Endothelial cell of umbilical vein (primary cell): Measurements from ENCODE around the gene PUM2. TPM values are rescaled to one million over a fixed set of nuclear protein-coding genes. Genes with fewer than 3 reads are reported as not detected.

ENCODE experiments used
- BruUV-seq: library from RNA; stranded (reverse); fragments of 400-500 nt; replicated peaks from 2 replicates; lab custom pipeline; 2021; lab: Mats Ljungman, UMichigan
- CTCF ChIA-PET: fragments of 300-600, 350-600 bp; sonication (Branson Sonifier 250); formaldehyde crosslinking; loops from one replicate; lab custom pipeline; 2021; ENCODE audit warnings: antibody characterized with exemption, inconsistent platforms; lab: Charles Lee
- POLR2A ChIA-PET: fragments of 300-600, 350-600 bp; sonication (Branson Sonifier 250); formaldehyde crosslinking; loops from one replicate; lab custom pipeline; 2021; ENCODE audit warnings: antibody characterized with exemption, inconsistent platforms; lab: Charles Lee
- DNase-seq: peaks from one replicate; pipeline ENCODE4 v3.0.0-alpha.2; 2011; ENCODE audit warnings: low read depth, low spot score
- FAIRE-seq: peaks from 2 replicates; lab custom pipeline; 2011; peaks lifted over from hg19 to GRCh38; lab: Jason Lieb, UNC
- H2AFZ ChIP-seq: 2 replicates; pipeline ENCODE4 v1.6.0; 2012; ENCODE audit warnings: low read depth, low read length, control low read depth, inconsistent platforms
- H3K27ac ChIP-seq: 2 replicates; pipeline ENCODE4 v1.5.1; 2011; ENCODE audit warnings: low read depth, mild to moderate bottlenecking, control low read depth, low read length, moderate library complexity; ENCODE audit not compliant: insufficient read depth
- H3K27me3 ChIP-seq, 2 experiments: 2 replicates each; pipeline versions ENCODE4 v1.6.0 to v1.6.1; 2011; ENCODE audit warnings: low read length in 2 of 2, mixed read lengths in 1 of 2; ENCODE audit not compliant: control insufficient read depth in 2 of 2, insufficient read depth in 2 of 2
- H3K36me3 ChIP-seq, 2 experiments: 2 replicates in 1 of 2; 3 replicates in 1 of 2; pipeline ENCODE4 v1.5.1; 2011; ENCODE audit warnings: low read length in 2 of 2, mild to moderate bottlenecking in 1 of 2, moderate library complexity in 1 of 2; ENCODE audit not compliant: control insufficient read depth in 2 of 2, insufficient read depth in 2 of 2; ENCODE audit errors: extremely low read depth in 1 of 2
- H3K4me1 ChIP-seq: 3 replicates; pipeline ENCODE4 v1.5.1; 2011; ENCODE audit warnings: mild to moderate bottlenecking, low read length; ENCODE audit not compliant: control insufficient read depth, insufficient read depth; ENCODE audit errors: extremely low read depth
- H3K4me2 ChIP-seq: 2 replicates; pipeline ENCODE4 v1.6.1; 2011; ENCODE audit warnings: low read length, control low read depth, mixed read lengths; ENCODE audit not compliant: insufficient read depth
- H3K4me3 ChIP-seq, 3 experiments: fragments of 200-600 bp in 1 of 3; sonication (generic), shearing (Covaris generic) in 1 of 3; replicated peaks in 1 of 3; 2 replicates each; pipeline ENCODE4 v1.5.1; 2011 to 2016; ENCODE audit warnings: control low read depth in 3 of 3, low read length in 3 of 3, mild to moderate bottlenecking in 2 of 3, inconsistent platforms in 1 of 3, low read depth in 1 of 3, moderate library complexity in 1 of 3; ENCODE audit not compliant: insufficient read depth in 1 of 3
- H3K79me2 ChIP-seq: 2 replicates; pipeline ENCODE4 v1.6.0; 2012; ENCODE audit warnings: low read length, inconsistent platforms; ENCODE audit not compliant: control insufficient read depth, insufficient read depth
- H3K9ac ChIP-seq: replicated peaks from 2 replicates; pipeline ENCODE3; 2011; ENCODE audit warnings: low read length, control low read depth; ENCODE audit not compliant: insufficient read depth; ENCODE audit errors: extremely low read depth
- H3K9me1 ChIP-seq: replicated peaks from 3 replicates; pipeline ENCODE4 v1.6.0; 2011; ENCODE audit warnings: mild to moderate bottlenecking, low read length; ENCODE audit not compliant: control insufficient read depth, insufficient read depth; ENCODE audit errors: extremely low read depth
- H3K9me3 ChIP-seq: replicated peaks from 2 replicates; pipeline ENCODE4 v1.5.1; 2012; ENCODE audit warnings: low read length, inconsistent platforms; ENCODE audit not compliant: control insufficient read depth, insufficient read depth
- H4K20me1 ChIP-seq: replicated peaks from 2 replicates; pipeline ENCODE3; 2011; ENCODE audit warnings: mild to moderate bottlenecking, low read length; ENCODE audit not compliant: control insufficient read depth, insufficient read depth; ENCODE audit errors: extremely low read depth
- CTCF ChIP-seq, 2 donors: IDR thresholded peaks; 1 replicate in 1 of 2; 2 replicates in 1 of 2; pipeline ENCODE4 v1.5.1; 2011; ENCODE audit warnings: low read length in 2 of 2, mild to moderate bottlenecking in 2 of 2, moderate library complexity in 2 of 2, control low read depth in 1 of 2, inconsistent platforms in 1 of 2, low read depth in 1 of 2; ENCODE audit not compliant: insufficient read depth in 1 of 2; ENCODE audit errors: extremely low read depth in 1 of 2
- EZH2 ChIP-seq: IDR thresholded peaks from 2 replicates; pipeline ENCODE4 v1.6.1; 2012; ENCODE audit warnings: borderline replicate concordance, low read depth, mild to moderate bottlenecking, moderate library complexity, low read length, inconsistent platforms; ENCODE audit not compliant: severe bottlenecking
- FOS ChIP-seq: IDR thresholded peaks from 2 replicates; pipeline ENCODE4 v1.6.1; 2011; ENCODE audit warnings: mild to moderate bottlenecking, low read length, moderate library complexity, borderline replicate concordance; ENCODE audit not compliant: insufficient read depth
- JUN ChIP-seq: IDR thresholded peaks from 2 replicates; pipeline ENCODE4 v1.6.1; 2011; ENCODE audit warnings: borderline replicate concordance, low read depth; ENCODE audit not compliant: insufficient read length, insufficient read depth
- MAX ChIP-seq: IDR thresholded peaks from 2 replicates; pipeline ENCODE4 v1.6.1; 2011; ENCODE audit not compliant: insufficient read depth, insufficient read length
- dilution Hi-C: fragments of 300-500 bp; cut with MboI; formaldehyde crosslinking; loops from one replicate; pipeline ENCODE4 v1.15.0; 2019; ENCODE audit warnings: low sequenced_read_pairs; ENCODE audit not compliant: extremely low pct_ligation_motif_present
- intact Hi-C: fragments of 100-400 bp; cut with micrococcal nuclease; formaldehyde crosslinking; loops from one replicate; pipeline ENCODE4 v1.10.0; 2022
- polyA plus RNA-seq, 4 experiments: library from polyadenylated mRNA; depleted of rRNA in 3 of 4; stranded (reverse) in 3 of 4; unstranded in 1 of 4; fragments of >200 nt; gene quantifications; 2 replicates each; pipeline versions ENCODE4 v1.2.1 to v1.2.3, GENCODE V29; 2011 to 2012; ENCODE audit warnings: missing spikeins in 1 of 4
- total RNA-seq: library from RNA; stranded (reverse); gene quantifications from 2 replicates; pipeline ENCODE4 v1.2.3, GENCODE V29; 2021

Gene PUM2
- total and polyA plus RNA-seq, 2 donors (not counting 3 experiments of a cell fraction or from before 2014, with no cell fraction given), result 32.9 to 83.7 TPM

- Histone ChIP-seq H3K79me2 (no peaks in the 10 kb centered on the region), H3K4me3 (peak overlapping the region; percentile 35 to 45 (median 44)), H3K4me2 (peak overlapping the region; percentile 73), H3K27me3 (peaks cover 6 to 15% of the 10 kb centered on the region in 2 experiments), H2AFZ (peak overlapping the region; percentile 33), H3K36me3 (no peaks in the 10 kb centered on the region), H4K20me1 (no peaks in the 10 kb centered on the region), H3K4me1 (peaks cover 6% of the 10 kb centered on the region), H3K9ac (peak overlapping the region; percentile 8), H3K9me1 (no peaks in the 10 kb centered on the region), H3K9me3 (no peaks in the 10 kb centered on the region), H3K27ac (no peak overlapping the region)
- CTCF ChIA-PET, result interaction anchor here (0.7 to 4.9 kb wide), 14 partner anchors 10 to 268 kb away, joined by 3 to 76 read pairs (median 8); partner anchors contain the start of gene LAPTM4A
- TF ChIP-seq MAX, result no peak
- no peak for DNase-seq
- dilution Hi-C loops, result no loop called here
- POLR2A ChIA-PET, result no interaction called here
- FAIRE-seq, result no peak
- intact Hi-C loops, result loop anchor here (1.0 kb wide), 2 partner anchors 89 to 118 kb away; no protein-coding TSS in a partner anchor
- no TSS peak for BruUV-seq
Measured at GRCh38 chr2:20224164-20224715, 126.4 kb downstream of the PUM2 start.

DNA sequence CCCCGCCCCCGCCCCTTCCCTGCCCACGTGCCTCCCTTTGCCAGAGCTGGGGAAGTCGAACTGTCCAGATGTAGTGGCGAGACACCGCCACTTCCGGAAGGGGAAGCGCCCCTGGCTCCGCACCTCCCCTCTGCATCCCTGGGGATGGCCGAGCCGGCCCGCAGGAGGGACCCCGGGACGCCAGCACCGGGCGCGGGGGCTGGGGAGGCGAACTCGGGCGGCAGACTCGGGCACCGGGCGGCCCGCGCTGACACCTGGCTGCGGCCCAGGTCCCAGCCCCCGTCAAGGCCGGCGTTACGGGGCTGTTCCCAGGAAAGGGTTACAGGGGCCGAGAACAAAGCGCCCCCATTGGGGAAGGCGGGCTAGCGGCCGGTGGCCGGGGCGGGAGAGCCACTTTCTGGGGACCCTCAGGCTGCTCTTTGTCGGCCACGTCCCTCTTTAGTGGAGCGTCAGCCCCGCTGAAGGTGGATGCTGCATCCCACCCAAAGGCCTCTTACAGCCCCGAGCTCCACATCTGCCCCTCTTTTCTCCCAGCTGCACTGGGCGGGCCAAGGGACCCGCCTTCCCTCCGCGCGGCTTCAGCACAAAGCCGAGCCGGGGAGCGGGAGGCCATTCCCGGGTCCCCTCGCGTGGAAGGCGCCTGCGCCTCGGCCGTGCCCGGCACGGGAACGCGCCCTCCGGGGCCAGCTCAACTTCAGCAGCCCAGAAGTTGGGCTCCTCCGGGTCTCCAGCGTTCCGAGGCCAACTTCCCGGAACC, 127.1 kb downstream of the PUM2 start:
- H3K79me2 ChIP-seq, result no peaks in the 10 kb centered on the region
- H3K36me3 ChIP-seq, result no peaks in the 10 kb centered on the region
- intact Hi-C loops (loop anchor here (1.0 to 2.0 kb wide), 3 partner anchors 88 to 207 kb away; no protein-coding TSS in a partner anchor), dilution Hi-C loops (no loop called here)
- H3K4me1 ChIP-seq, result peaks cover 6% of the 10 kb centered on the region
- FAIRE-seq, result no peak
- BruUV-seq, result no TSS peak
- H3K9ac ChIP-seq, result peak overlapping the region; percentile 8
- H3K27me3 ChIP-seq, result peaks cover 6 to 15% of the 10 kb centered on the region in 2 experiments
- no peaks in the 10 kb centered on the region for H4K20me1 ChIP-seq
- peak overlapping the region; percentile 17 to 45 (median 44) for H3K4me3 ChIP-seq
- peak overlapping the region; percentile 33 for H2AFZ ChIP-seq
- peak; percentile 38 for DNase-seq
- H3K9me1 ChIP-seq, result no peaks in the 10 kb centered on the region
- H3K4me2 ChIP-seq, result peak overlapping the region; percentile 73
- ChIA-PET CTCF (interaction anchor here (0.7 to 4.9 kb wide), 6 partner anchors 8 to 172 kb away, joined by 3 to 76 read pairs (median 6); partner anchors contain the start of gene LAPTM4A), POLR2A (interaction anchor here (0.6 kb wide), 1 partner anchor 72 kb away, joined by 3 read pairs; no protein-coding TSS in a partner anchor)
- no peak overlapping the region for H3K27ac ChIP-seq
- no peaks in the 10 kb centered on the region for H3K9me3 ChIP-seq
- TF ChIP-seq CTCF (IDR thresholded peaks at IDR 0.05; ENCODE audit: extremely low read depth in 1 of 2, insufficient read depth in 1 of 2, low read depth in 1 of 2, low read length in 2 of 2) (no peak), EZH2 (peak; percentile 31), FOS (no peak), JUN (no peak)
